NCI-H345 (cell line): ENCODE results near the gene AUH.
"Not testable (repeated sequence)": the region's sequence is repeated elsewhere in the genome, so short reads cannot be mapped to it uniquely, and the experiment has no call there.

Source experiments
- DNase-seq: peaks from one replicate; lab custom pipeline; 2025; lab: John Stamatoyannopoulos, UW

The AUH gene, protein sequence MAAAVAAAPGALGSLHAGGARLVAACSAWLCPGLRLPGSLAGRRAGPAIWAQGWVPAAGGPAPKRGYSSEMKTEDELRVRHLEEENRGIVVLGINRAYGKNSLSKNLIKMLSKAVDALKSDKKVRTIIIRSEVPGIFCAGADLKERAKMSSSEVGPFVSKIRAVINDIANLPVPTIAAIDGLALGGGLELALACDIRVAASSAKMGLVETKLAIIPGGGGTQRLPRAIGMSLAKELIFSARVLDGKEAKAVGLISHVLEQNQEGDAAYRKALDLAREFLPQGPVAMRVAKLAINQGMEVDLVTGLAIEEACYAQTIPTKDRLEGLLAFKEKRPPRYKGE

DNA sequence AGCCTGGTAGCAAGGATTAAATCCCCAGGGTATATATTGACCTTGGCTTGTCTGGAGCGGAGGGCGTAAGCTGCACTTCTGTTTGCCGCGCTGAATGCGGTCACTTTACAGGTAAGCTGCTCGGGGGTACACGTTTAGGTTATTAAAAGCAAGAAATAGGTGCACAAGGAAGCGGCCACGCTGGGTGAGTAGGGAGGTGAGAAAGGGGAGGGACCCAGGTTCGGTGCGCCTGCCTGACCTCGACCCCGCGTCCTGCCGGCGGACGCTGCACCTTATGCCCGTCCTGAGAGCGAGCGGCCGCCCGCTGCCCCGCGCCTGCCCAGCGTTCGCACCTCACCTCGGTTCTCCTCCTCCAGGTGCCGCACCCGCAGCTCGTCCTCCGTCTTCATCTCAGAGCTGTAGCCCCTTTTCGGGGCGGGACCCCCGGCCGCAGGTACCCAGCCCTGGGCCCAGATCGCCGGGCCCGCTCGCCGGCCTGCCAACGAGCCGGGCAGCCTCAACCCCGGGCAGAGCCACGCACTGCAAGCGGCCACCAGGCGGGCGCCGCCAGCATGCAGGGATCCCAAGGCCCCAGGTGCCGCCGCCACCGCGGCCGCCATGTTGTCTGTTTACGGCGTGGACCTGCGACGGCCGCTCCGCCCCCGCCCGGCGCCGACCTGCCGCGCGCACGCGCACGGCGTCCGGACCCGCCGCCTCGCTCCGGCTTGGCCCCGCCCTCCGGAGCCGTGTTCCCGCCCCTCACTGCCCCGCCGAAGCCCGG, at the start of gene AUH:
AUH (minus strand) TSS at position 628 of the 760 bp plus-strand sequence; CDS start at position 599, 29 bp downstream.
- peak; percentile 80 for DNase-seq

DNA sequence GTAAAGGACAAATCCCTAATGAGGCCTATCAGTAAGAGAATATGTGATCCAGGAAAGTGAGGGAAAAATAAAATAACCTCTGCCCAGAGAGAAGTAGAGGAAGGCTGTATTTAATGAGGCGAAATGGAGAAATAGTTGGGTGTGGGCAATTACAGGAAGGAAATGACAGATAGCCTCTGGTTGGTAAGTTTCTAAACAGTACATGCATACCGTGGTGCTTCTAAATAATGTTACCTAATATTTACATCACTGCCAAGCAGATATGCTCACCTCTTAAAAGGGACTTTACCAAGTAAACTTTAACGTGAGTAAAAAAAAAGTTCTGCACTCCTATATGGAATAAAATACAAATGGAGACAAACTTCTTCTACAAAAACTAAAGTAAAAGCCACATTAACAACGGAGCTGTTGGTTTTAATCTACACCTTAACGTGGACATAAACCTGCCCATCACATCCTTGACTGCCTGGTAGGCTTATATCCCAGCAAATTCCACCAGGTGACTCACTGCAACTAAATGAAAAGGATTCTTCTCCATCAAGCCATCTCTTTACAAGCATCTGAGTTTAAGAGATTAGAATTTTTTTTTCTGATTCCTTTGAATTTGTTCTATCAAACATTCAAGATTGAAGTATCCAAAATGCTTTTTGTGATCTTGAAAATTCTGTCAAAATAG, 49.5 kb upstream of the AUH start:
- DNase-seq, result no peak

DNA sequence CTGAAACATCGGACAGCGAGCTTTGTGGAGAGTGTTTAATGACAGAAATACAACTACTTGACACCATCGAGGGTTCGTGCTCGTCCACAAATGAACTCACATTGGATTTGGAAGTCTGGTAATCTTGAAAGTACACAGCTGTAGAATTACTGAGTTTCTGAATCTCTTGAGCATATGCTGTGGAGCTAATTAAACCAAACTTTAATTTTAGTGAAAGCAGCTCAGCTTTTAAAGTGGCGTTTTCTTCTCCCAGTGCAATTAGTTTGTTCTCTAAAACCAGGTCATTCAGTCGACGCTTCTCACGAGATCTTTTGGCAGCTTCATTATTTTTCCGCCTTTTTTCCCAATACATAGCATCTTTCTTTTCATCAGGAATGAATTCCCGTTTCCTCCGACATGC, 48.4 kb upstream of the AUH start:
- no peak for DNase-seq

DNA sequence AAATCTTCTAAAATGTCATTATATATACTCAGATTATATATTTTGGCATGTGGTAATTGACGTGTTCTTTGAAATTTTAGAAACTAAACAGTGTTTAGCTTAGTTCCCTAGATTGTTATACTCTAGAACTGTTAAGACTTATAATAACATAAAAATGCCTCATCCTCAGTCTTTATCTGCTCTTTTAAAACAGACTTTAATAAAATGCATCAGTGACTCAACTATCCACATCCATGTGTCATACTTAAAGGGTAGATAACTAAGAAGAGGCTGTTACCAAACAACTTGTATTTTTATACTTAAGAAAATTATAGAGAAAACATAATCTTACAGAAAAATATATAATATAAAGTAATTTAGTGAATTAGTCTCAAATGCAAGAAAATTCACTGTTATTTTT, 46.8 kb upstream of the AUH start:
- no peak for DNase-seq

DNA sequence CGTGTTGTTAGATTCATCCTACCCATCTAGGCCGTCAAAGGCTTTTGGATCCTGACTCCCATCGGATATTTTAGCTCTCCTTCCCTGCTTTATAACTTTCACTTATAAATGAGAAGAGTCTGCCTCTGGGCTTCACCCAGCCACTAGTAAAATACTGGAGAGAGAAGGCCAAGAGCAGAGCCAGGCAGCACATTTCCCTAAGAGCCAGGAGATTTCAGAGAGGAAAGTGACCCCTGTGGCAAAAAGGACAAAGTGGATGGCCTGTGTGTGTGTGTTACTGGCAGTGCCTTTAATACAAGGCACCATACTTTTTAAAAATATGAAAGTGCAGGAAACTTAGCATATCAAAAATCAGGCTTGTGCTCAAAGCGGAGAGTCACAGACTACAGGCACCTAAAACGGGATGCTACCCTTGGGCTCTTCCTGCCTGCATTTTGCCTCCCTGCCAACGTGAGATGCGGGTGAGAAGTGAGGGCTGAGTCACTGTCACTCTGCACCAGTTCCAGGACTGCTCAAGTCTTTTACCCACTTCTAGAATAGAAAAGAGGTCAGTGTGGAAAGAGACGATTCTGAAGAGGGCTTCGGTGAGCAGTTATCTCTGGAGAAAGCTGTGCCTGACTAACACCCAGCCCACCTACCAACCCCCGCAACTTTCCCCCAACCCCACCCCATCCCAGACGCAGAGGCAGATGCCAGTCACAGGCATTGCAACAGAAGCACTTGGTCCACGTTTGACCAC, 46.0 kb upstream of the AUH start:
- no peak for DNase-seq

DNA sequence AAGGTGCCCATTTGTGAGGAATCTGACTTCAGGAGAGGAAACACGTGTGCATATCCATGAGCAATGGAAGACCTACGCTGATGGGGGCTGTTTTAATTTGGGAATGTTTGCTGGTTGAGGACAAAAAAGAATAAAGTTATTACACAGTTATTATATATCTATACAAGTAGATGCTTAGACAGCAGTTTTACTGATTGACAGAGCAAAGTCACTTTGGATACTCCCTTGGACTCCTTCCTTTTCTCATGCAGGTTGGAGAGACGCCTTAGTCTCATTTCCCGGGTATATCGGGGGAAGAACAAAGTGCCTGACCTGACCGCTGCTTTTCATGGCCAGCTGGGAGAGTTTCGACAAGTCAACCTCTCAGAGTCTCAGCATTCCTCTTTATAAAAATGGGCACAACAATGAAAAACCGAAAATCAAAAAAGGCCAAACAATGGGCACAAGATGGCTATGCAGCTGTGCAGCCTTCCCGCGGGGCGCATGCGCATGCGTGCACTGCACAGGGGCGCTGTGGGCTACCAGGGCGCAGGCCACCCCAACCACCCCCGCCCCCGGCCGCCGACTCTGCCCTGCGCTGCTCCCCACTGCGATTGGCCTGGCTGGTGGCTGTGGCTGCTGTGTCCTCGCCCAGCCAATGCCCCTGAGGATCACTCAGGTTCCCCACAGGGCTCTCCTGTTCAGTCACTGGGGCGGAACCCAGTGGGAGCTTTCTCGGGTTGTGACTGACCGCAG, 43.8 kb upstream of the AUH start:
- DNase-seq, result no peak

DNA sequence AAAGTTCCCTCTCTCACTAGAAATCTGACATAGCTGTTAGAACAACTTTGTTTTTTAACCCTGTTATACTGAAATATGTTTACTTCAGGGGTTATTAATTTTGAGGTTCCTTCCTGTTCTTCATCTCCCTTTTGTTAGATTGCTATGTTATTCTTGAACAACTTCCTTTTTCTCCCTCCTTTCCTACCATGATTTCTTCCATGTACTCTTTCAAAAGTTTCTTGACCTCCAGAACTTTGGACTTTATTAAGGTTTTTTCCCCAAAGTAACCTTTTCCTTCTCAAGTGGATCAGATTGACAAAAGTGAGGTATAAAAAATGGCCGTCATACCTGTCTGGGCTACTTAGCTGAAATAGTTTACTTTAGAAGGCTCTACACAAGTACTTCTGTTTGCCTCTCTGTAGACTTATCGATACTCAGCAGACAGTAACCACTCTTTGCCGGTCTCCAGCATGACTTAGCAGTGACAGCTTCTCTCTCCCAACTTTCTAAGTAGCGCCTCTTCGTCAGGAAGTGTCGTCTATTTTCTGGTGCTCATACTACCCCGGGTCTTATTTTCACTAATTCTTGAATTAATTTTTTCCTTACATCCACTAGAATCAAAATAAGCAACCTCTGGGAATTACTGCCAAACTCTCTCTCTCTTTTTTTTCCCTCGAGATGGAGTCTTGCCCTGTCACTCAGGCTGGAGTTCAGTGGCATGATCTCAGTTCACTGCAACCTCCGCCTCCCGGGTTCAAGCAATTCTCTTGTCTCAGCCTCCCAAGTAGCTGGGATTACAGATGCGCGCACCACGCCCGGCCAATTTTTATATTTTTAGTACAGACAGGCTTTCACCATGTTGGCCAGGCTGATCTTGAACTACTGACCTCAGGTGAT, 42.2 kb upstream of the AUH start:
- no peak for DNase-seq

DNA sequence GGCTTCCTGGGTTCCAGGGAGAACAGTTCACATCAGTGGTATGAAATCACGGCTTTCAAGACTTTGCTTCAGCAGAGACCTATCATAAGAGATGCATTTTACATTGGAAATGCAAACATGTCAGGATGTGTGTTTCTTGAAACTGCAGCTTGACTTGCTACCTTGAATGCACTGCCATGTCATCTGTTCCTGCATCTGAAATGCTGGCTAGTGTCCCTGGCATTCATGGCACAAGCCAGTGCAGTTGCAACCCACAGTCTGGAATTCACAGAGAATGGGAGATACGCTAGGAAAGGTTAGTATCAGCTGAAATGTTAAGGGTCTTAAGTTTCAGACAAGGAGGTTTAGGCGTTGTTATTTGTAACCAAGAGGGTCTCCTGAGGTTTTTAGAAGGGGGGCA, 37.2 kb upstream of the AUH start:
- DNase-seq, result no peak

DNA sequence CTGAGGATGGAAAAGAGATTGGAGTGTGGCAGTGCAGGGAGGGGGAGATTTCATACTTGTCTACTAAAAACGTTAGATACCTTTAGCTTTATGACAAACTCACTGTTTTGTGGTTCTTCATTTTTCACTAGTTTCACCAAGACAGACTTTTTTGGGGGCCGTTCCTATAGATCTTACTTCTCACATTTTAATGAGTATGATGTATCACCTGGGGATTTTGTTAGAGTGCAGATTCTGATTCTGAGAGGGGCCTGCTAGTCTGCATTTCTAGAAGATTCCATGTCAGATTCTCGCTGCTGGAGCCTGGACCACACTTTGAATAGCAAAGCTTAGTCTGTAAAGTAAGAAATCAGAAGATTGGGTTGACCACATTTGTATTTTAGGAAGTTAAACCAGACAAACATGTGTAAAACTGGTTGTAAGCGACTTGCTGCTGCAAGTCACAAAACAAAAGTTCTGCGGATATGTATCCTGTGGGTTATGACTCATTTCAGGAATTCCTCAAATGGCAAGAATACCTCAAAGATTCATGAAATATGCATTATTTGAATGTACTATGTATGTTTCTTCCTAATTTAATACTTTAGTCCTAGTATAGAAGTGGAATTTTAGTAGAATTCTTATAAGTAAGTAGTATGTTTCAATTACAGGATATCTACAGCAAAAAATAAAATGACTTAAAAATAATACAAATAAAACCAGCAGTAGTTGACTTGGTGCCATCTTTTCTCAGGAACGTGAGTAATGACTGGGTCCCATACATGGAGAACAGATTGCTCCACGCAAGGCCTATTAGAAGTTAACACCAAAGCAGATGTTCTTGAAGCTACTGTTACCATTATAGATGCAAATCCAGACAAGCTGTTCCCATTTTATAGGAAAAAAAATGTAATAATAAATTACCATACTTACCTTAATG, 34.1 kb upstream of the AUH start:
- DNase-seq, result no peak

DNA sequence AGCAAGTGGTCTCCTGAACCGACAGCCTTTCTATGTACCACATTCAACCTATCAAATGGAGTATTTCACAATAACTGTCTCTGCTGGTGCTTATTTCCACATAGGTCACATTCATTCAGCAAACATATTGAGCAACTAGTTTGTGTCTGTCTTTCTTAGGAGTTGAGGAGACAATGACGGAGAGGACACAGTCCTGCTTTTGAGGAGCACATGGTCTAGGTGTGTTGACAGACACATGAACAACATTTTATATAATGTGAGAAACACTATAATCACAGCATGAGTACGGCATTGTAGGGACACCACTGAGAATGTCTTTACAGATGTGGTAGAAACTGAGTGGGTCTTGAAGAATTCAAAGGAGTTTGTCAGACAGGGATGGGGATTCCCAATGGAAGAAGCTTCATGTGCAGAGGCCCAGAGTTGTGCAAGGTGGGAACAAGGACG, 33.4 kb upstream of the AUH start:
- DNase-seq, result no peak

DNA sequence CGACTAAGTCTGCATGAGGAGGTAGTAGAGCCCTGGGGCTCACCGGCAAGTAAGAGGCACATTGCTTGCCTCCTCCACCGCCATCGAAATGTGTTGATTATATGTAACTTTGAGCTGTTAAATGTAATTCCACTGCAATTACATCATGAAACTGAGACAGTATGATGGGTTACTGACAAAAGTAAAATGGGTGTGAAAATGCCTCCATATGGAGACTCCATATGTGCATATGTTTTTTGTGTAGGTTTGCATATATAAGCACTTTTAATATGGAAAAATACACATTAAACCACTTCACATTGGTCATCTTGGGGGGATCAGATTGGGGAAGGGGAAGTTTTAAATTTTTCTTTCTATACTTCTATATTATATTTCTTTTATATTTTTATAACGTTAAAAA, 32.1 kb upstream of the AUH start:
- DNase-seq, result no peak

DNA sequence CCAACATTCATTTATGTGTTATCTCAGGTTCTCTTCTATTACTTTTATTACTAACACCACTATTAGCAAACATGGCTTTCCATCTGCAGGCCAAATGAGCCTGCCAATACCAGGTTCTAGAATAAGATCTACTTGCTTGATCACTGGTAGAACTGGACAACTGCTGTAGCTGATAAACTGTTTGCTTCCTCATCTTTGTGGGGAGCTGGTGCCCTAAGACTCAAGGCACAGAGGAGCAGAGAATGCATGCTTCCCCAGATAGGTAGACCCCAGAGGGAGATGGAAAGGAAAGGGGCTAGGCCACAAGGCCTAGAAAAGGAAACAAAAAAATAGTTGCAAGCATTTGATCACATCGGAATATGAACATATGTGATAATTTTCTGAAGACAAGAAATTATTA, 30.7 kb upstream of the AUH start:
- no peak for DNase-seq

DNA sequence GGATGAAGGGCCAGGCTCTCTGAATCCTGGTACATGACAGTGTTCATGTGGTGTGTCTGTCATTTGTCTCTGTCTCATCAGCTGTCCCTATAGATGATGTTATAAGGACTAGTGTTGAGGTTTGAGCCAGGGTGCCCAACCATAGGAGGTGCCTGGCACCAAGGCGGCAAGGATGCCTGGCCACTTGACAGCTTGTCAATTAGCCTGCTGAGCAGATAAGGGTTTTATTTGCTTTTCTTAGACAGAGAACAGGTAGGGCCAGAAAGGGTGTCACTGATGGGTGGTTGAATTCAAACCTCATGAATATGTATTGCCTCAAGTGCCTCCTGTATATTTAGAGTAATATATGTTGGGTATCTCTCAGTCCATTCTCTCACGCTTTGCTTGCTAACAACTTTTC, 30.1 kb upstream of the AUH start:
- peak; percentile 64 for DNase-seq

DNA sequence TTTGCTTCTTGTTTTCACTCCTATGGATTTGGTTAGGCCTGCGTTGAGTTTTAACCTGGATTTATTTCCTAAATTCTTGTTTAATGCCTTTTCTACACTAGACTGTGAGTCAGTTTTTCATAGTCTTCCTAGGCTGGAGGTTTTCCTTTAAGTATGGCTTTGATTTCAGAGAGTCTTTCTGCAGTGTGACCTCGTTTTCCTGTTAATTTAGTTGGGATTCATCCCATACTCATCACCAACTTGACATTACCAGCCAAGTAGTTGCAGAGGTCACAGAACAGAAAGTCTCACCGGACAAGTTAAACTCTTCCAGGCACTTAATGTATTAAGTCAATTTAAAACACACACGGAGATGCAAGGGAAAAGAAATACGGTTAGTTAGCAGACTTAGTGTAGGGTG, 29.7 kb upstream of the AUH start:
- DNase-seq, result no peak

DNA sequence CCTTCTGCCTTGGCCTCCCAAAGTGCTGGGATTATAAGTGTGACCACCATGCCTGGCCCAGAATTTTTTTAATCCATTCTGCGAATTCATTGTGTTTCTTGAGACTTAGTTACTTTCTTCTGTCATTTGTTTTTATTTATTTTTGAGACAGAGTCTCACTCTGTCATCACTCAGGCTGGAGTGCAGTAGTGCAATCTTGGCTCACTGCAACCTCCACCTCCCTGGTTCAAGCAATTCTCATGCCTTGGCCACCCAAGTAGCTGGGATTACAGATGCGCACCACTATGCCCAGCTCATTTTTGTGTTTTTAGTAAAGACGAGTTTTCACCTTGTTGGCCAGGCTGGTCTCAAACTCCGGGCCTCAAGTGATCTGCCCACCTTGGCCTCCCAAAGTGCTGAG, 28.0 kb upstream of the AUH start:
- not testable (repeated sequence) for DNase-seq

DNA sequence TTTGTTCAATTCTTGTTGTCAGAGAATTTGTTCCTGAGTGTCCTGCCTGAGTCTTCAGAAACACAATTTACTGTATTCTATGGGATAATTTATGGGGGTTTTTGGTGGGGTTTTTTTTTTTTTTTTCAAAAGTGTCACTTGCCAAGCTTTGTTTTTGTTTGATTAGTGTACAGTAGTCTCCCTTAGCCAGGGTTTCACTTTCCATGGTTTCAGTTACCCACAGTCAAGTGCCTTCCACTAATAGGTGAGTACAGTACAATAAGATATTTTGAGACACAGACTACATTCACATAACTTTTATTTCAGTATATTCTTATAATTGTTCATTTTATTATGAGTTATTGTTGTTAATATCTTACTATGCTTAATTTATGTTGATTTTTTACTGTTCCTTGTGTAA, 25.0 kb upstream of the AUH start:
- no peak for DNase-seq

DNA sequence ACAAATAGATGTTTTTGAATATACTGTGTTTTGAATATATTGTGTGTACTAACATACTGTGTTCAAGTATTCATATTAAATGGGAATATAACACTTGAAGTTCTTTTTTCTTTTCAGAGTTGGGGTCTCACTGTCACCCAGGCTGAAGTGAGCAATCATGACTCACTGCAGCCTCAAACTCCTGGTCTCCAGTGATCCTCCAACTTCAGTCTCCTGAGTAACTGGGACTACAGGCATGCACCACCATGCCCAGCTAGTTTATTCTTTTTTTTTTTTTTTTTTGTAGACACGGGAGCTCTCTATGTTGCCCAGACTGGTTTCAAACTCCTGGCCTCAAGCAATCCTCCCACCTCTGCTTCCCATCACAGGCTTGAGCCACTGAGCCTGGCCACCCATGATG, 23.2 kb upstream of the AUH start:
- DNase-seq, result no peak

DNA sequence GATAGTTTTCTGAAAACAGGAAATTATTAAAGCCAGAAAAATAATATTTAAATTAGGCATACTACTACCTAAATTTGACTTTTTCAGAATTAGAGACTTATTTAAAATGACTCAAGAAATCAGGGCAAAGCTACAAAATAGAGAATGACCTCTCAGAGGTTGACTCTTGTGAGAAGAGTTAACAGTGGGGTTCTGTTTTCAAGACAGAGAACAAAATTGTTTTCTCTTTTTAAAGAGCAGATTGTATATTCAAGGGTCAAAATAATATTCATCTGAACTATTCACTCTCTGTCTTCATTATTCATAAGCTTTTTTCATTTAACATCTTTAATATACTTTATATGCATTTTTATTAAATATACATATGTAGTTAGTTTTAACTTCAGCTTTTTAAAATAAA, 21.9 kb upstream of the AUH start:
- DNase-seq, result no peak

DNA sequence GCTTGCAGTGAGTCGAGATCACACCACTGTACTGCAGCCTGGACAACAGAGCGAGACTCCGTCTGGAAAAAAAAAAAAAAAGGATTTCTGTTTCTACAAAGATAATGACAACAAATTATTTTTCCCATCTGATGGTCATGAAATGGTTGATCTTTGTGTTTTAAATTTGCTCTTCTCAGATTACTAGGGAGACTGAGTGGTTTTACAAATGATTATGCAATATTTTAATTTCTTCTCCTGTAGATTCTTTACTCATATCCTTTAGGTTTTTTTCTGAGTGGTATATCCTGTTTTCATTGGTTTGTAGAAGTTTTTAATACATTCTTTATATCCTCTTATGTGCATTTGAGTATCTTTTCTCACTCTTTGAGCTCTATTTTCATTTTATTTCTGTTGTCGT, 20.6 kb upstream of the AUH start:
- DNase-seq, result no peak

DNA sequence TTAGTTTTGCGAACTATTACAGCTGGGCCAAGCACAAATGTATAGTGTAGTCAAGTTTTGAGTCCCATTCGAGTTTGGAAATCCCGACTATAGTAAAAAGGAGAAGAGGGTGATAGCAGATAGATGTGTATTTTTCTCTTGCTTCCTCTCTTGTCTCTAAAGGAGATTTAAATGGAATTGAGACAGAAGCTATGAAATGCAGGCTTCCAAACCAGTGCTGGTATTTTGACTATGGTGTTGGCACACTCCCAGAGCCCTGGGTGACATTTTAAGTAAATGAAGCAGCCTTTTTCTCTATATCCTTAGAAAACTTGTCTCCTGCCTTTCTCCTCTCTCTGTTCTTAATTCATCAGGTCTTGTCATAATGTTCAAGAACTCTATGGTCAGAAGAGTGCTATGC, 17.7 kb upstream of the AUH start:
- DNase-seq, result no peak
